HFF-Myc (cell line): Measurements from ENCODE around the gene CLEC1B.

Source experiments
- DNase-seq: peaks from one replicate; pipeline ENCODE4 v3.0.0-alpha.2; 2011; ENCODE audit warnings: low read depth; ENCODE audit errors: extremely low read depth
- H3K4me3 ChIP-seq: replicated peaks from 2 replicates; pipeline ENCODE4 v1.5.1; 2011; ENCODE audit warnings: low read depth, mild to moderate bottlenecking, control low read depth, low read length
- TF ChIP-seq, protein P1 (sequence below): IDR thresholded peaks from 2 replicates; pipeline ENCODE4 v1.5.1; 2012; ENCODE audit warnings: mild to moderate bottlenecking, low read depth, low read length, control low read depth; ENCODE audit errors: missing control alignments

CLEC1B gene

GRCh38 chr12:10016881-10017280, 18.0 kb upstream of the CLEC1B start:
- no peak for DNase-seq
- H3K4me3 ChIP-seq = no peak overlapping the region
- TF ChIP-seq, protein P1, sequence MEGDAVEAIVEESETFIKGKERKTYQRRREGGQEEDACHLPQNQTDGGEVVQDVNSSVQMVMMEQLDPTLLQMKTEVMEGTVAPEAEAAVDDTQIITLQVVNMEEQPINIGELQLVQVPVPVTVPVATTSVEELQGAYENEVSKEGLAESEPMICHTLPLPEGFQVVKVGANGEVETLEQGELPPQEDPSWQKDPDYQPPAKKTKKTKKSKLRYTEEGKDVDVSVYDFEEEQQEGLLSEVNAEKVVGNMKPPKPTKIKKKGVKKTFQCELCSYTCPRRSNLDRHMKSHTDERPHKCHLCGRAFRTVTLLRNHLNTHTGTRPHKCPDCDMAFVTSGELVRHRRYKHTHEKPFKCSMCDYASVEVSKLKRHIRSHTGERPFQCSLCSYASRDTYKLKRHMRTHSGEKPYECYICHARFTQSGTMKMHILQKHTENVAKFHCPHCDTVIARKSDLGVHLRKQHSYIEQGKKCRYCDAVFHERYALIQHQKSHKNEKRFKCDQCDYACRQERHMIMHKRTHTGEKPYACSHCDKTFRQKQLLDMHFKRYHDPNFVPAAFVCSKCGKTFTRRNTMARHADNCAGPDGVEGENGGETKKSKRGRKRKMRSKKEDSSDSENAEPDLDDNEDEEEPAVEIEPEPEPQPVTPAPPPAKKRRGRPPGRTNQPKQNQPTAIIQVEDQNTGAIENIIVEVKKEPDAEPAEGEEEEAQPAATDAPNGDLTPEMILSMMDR = no peak

DNA sequence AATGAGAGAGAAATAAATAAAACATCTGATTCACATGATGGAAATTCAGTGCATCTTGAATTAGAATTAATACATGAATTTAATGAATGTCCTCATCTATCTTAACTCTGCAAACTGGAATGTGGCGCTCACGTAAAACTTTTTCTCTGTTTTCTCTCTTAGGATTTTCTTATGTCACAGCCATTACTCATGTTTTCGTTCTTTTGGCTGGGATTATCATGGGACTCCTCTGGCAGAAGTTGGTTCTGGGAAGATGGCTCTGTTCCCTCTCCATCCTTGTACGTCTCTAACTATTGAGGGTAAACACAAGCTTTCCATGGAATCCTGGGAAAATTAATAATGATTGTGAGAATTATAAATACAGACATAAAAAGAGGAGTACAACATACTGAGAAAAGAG, 16.5 kb upstream of the CLEC1B start:
- no peak overlapping the region for H3K4me3 ChIP-seq
- DNase-seq = no peak
- TF ChIP-seq, protein P1 = no peak

GRCh38 chr12:10012630-10013330, 13.9 kb upstream of the CLEC1B start:
- TF ChIP-seq, protein P1 = no peak
- no peak for DNase-seq
- H3K4me3 ChIP-seq = no peak overlapping the region

DNA sequence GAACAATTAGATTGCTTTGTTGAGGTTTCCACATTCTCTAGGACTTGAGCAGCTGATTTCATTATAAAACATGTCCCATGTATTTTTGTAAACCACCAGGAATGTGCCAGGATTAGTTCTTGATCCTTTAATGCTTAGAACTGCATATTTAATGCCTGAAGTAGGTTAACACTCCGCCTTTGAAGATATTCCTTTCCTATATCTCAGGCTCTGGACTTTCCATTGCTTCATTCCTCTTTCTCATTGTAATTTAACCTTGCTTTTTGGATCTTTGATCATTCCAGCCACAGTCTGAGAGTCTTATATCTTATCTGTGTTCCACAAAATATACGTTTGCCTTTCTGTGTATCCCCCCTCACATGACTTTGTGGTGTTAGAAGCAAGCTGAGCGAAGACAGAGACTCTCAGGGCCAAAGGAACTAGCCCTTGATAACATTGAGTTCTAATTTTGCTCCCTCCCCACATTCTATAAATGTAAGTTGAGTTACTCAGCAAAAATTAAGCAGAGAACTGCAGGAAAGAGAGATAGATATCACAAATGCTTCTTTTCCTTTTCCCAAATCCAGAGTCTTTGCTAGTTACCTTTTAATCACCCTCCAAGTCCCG, 2.4 kb upstream of the CLEC1B start:
- no peak for DNase-seq
- TF ChIP-seq, protein P1 = no peak
- H3K4me3 ChIP-seq = no peak overlapping the region

DNA sequence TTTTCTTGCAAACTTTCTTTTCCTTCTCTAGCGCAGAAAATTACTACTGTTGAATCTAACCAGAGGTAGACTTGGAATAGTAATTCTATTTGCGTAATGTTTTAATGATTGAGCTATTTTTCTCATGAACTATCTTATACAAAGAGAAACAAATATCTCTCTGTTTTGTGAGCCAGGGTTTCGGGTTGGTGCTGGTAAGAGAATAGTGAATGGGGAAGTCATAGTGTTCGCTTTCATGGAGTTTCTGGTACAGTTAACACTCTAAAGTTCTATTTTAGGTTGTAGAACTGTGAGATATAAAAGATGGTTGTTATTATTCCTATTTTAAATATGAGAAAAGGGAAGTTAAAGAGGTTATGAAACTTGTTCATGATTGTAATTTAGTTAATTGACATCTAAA, 6.6 kb downstream of the CLEC1B start:
- DNase-seq = no peak
- H3K4me3 ChIP-seq = no peak overlapping the region
- TF ChIP-seq, protein P1 = no peak

DNA sequence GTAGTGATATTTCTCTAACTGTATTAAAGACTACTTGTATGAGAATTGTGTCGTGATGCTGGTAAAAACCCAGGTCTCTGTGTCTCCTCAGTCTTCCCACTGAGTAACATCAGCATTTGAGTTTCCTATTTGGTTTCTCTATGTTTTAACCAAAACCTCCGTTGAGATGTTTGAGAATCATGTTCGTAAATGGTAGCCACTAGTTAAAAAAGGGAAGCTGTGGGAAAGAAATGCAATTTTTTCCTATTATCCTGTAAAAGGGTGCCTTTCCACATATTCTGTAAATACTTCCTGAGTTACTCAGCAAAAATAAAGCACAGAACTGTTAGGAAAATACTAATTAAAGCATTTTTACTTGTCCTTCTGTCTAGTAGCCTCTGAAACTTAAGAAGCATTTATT, 7.0 kb downstream of the CLEC1B start:
- TF ChIP-seq, protein P1 = no peak
- DNase-seq = no peak
- no peak overlapping the region for H3K4me3 ChIP-seq
